K562 (cell line): ENCODE measurements around the gene USP22. TPM values are rescaled to one million over a fixed set of nuclear protein-coding genes. Genes with fewer than 3 reads are reported as not detected.

Experiments
- ATAC-seq: fragments of 200-7000 bp; cut with Tn5 transposase; 3 replicates; pipeline ENCODE4 v1.9.1; 2020; ENCODE audit warnings: moderate library complexity
- BruUV-seq: library from RNA; stranded (reverse); fragments of 400-500 nt; replicated peaks from 2 replicates; lab custom pipeline; 2021; lab: Mats Ljungman, UMichigan
- CTCF ChIA-PET: fragments of 300-600 bp; formaldehyde crosslinking; extraction: SDS; loops from one replicate; lab custom pipeline; 2021; ENCODE audit warnings: low intra/inter-chr PET ratio; lab: Yijun Ruan, JAX
- POLR2A ChIA-PET: fragments of 300-600, 350-650 bp; sonication (Branson Sonifier 250); formaldehyde crosslinking; extraction: SDS; loops from one replicate; lab custom pipeline; 2021; ENCODE audit warnings: antibody characterized with exemption, inconsistent platforms; lab: Yijun Ruan, JAX
- DNase-seq, 4 experiments: peaks; one replicate each; pipeline versions ENCODE4 v3.0.0 to v3.0.0-alpha.2; 2011 to 2018; ENCODE audit warnings: low spot score in 3 of 4, mixed read lengths in 3 of 4; ENCODE audit errors: extremely low read depth in 1 of 4
- FAIRE-seq: peaks from 2 replicates; lab custom pipeline; 2011; peaks lifted over from hg19 to GRCh38; lab: Jason Lieb, UNC
- H2AFZ ChIP-seq: 2 replicates; pipeline ENCODE4 v1.6.0; 2011; ENCODE audit warnings: low read depth, low read length, control low read depth, inconsistent platforms
- H3K27ac ChIP-seq: fragments of 200-600 bp; 3 replicates; pipeline ENCODE4 v1.8.0; 2011; ENCODE audit warnings: low read depth, mild to moderate bottlenecking, control low read depth, inconsistent platforms, low read length, moderate library complexity, mixed read lengths; ENCODE audit errors: extremely low read depth
- H3K27me3 ChIP-seq, 2 experiments: fragments of 300-600 bp in 1 of 2; 2 replicates in 1 of 2; 3 replicates in 1 of 2; pipeline versions ENCODE4 v1.6.0 to v1.8.0; 2011; ENCODE audit warnings: inconsistent platforms in 2 of 2, low read length in 2 of 2, mild to moderate bottlenecking in 1 of 2, mixed read lengths in 1 of 2, moderate library complexity in 1 of 2; ENCODE audit not compliant: control insufficient read depth in 2 of 2, insufficient read depth in 2 of 2
- H3K36me3 ChIP-seq: fragments of 300-600 bp; 3 replicates; pipeline ENCODE4 v1.8.0; 2011; ENCODE audit warnings: mild to moderate bottlenecking, low read length, inconsistent platforms; ENCODE audit not compliant: control insufficient read depth, insufficient read depth
- H3K4me1 ChIP-seq, 2 experiments: fragments of 200-600 bp in 1 of 2; replicated peaks in 1 of 2; 2 replicates in 1 of 2; 3 replicates in 1 of 2; pipeline versions ENCODE4 v1.5.1 to v1.8.0; 2011; ENCODE audit warnings: inconsistent platforms in 2 of 2, low read length in 2 of 2, mild to moderate bottlenecking in 1 of 2, mixed read lengths in 1 of 2, moderate library complexity in 1 of 2; ENCODE audit not compliant: control insufficient read depth in 2 of 2, insufficient read depth in 2 of 2
- H3K4me2 ChIP-seq: 2 replicates; pipeline ENCODE4 v1.6.1; 2011; ENCODE audit warnings: low read length, control low read depth, inconsistent platforms, mixed read lengths; ENCODE audit not compliant: insufficient read depth
- H3K4me3 ChIP-seq: fragments of 200-600 bp; sonication (generic), shearing (Covaris generic); 2 replicates; pipeline ENCODE4 v1.5.1; 2016; ENCODE audit warnings: control low read depth, inconsistent platforms
- H3K79me2 ChIP-seq: fragments of 200-600 bp; 3 replicates; pipeline ENCODE4 v1.8.0; 2011; ENCODE audit warnings: low read length, inconsistent platforms; ENCODE audit not compliant: control insufficient read depth, insufficient read depth
- H3K9ac ChIP-seq, 2 experiments: 2 replicates each; pipeline versions ENCODE4 v1.6.0 to v1.6.1; 2011; ENCODE audit warnings: low read depth in 2 of 2, low read length in 2 of 2, control low read depth in 1 of 2, inconsistent platforms in 1 of 2, mild to moderate bottlenecking in 1 of 2, mixed read lengths in 1 of 2; ENCODE audit not compliant: insufficient read depth in 1 of 2
- H3K9me1 ChIP-seq: one replicate; pipeline ENCODE4 v1.6.0; 2011; ENCODE audit warnings: inconsistent platforms, mild to moderate bottlenecking, low read length, moderate library complexity; ENCODE audit not compliant: control insufficient read depth, insufficient read depth
- H3K9me3 ChIP-seq: replicated peaks from 2 replicates; pipeline ENCODE4 v1.5.1; 2011; ENCODE audit warnings: low read depth, low read length, inconsistent platforms; ENCODE audit not compliant: control insufficient read depth, insufficient read depth
- H4K20me1 ChIP-seq: replicated peaks from 2 replicates; pipeline ENCODE4 v1.6.1; 2011; ENCODE audit warnings: low read length, inconsistent platforms, mixed read lengths; ENCODE audit not compliant: control insufficient read depth, insufficient read depth
- ARID1B ChIP-seq: fragments of 450-650 bp; IDR thresholded peaks from 2 replicates; pipeline ENCODE4 v1.6.1; 2016; ENCODE audit warnings: antibody characterized with exemption, mild to moderate bottlenecking, inconsistent platforms
- ATF1 ChIP-seq, 2 experiments: fragments of 450-650 bp in 1 of 2; IDR thresholded peaks; 2 replicates each; pipeline ENCODE4 v1.6.1; 2016; ENCODE audit warnings: missing compliant biosample characterization in 1 of 2, missing genetic modification characterization in 1 of 2
- ATF2 ChIP-seq: sonication (generic); formaldehyde crosslinking; IDR thresholded peaks from 2 replicates; pipeline ENCODE4 v1.8.1; 2022; ENCODE audit warnings: missing genetic modification reagents
- BCL6 ChIP-seq: fragments of 250-450 bp; sonication (Bioruptor Pico); IDR thresholded peaks from 2 replicates; pipeline ENCODE4 v1.4.0; 2020
- CBFA2T3 ChIP-seq: fragments of 450-650 bp; IDR thresholded peaks from 2 replicates; pipeline ENCODE4 v1.6.1; 2017
- CBX3 ChIP-seq, 2 experiments: IDR thresholded peaks; 1 replicate in 1 of 2; 2 replicates in 1 of 2; pipeline ENCODE4 v1.6.1; 2012; ENCODE audit warnings: inconsistent platforms in 2 of 2, low read length in 2 of 2, borderline replicate concordance in 1 of 2, control low read depth in 1 of 2
- CEBPB ChIP-seq: fragments of 450-650 bp; IDR thresholded peaks from 2 replicates; pipeline ENCODE4 v1.6.1; 2016; ENCODE audit warnings: missing genetic modification characterization, missing compliant biosample characterization
- E2F3 ChIP-seq: fragments of 250-450 bp; sonication (Bioruptor Pico); IDR thresholded peaks from 2 replicates; pipeline ENCODE4 v1.4.0; 2020; ENCODE audit warnings: mild to moderate bottlenecking
- E2F4 ChIP-seq: sonication (generic); formaldehyde crosslinking; IDR thresholded peaks from 2 replicates; pipeline ENCODE4 v1.8.0; 2022; ENCODE audit warnings: mild to moderate bottlenecking, low read depth, missing genetic modification reagents
- EP300 ChIP-seq: IDR thresholded peaks from 2 replicates; pipeline ENCODE4 v1.6.1; 2012; ENCODE audit warnings: low read length, improper control_type of control experiment
- FOXK2 ChIP-seq, 2 experiments: fragments of 450-650 bp; IDR thresholded peaks in 1 of 2; conservative IDR thresholded peaks in 1 of 2; 2 replicates each; pipeline ENCODE4 v1.6.1; 2016; ENCODE audit warnings: low read depth in 2 of 2, mild to moderate bottlenecking in 1 of 2
- IRF9 ChIP-seq: fragments of 450-650 bp; IDR thresholded peaks from 2 replicates; pipeline ENCODE4 v1.6.1; 2016; ENCODE audit warnings: missing biosample characterization, missing genetic modification characterization
- LEF1 ChIP-seq: fragments of 450-650 bp; IDR thresholded peaks from 2 replicates; pipeline ENCODE4 v1.6.1; 2016; ENCODE audit warnings: mild to moderate bottlenecking
- PATZ1 ChIP-seq: fragments of 250-450 bp; sonication (Bioruptor Pico); IDR thresholded peaks from 2 replicates; pipeline ENCODE4 v1.5.0; 2020; ENCODE audit warnings: mild to moderate bottlenecking, borderline replicate concordance
- PML ChIP-seq: IDR thresholded peaks from 2 replicates; pipeline ENCODE4 v1.6.1; 2012; ENCODE audit warnings: low read length, inconsistent platforms
- THRA ChIP-seq: fragments of 450-650 bp; IDR thresholded peaks from 2 replicates; pipeline ENCODE4 v1.6.1; 2017; ENCODE audit warnings: mild to moderate bottlenecking, moderate library complexity
- ZNF324 ChIP-seq: fragments of 250-450 bp; sonication (Bioruptor Pico); IDR thresholded peaks from 2 replicates; pipeline ENCODE4 v1.4.0; 2020; ENCODE audit warnings: mild to moderate bottlenecking
- ZNF699 ChIP-seq: fragments of 250-450 bp; sonication (Bioruptor Pico); IDR thresholded peaks from 2 replicates; pipeline ENCODE4 v1.8.0; 2021; ENCODE audit warnings: mild to moderate bottlenecking, moderate library complexity; ENCODE audit not compliant: insufficient replicate concordance
- WGBS: fragments of 100-300 bp; shearing (Covaris generic); methylation state at CpG from one replicate; pipeline ENCODE4 v1.1.6; 2016; ENCODE audit warnings: low coverage, mixed read lengths; ENCODE audit not compliant: insufficient coverage; ENCODE audit errors: missing lambda C conversion rate; 5-methylcytosine and 5-hydroxymethylcytosine counted together
- in situ Hi-C: fragments of 300-500 bp; cut with MboI; formaldehyde crosslinking; loops from 4 replicates; pipeline ENCODE4 v1.15.0; 2018; ENCODE audit warnings: inconsistent platforms, mixed read lengths
- intact Hi-C: fragments of 100-400 bp; cut with micrococcal nuclease; formaldehyde crosslinking; loops from 2 replicates; pipeline ENCODE4 v1.14.2; 2022
- polyA plus RNA-seq, 8 experiments: library from polyadenylated mRNA; depleted of rRNA in 4 of 8; stranded (reverse) in 5 of 8; unstranded in 3 of 8; fragments of >200 nt; fragmentation: Nextera tagmentation in 2 of 8; fragmentation: Illumina TruSeq in 1 of 8; extraction: Ambion mirVana in 2 of 8; extraction: Trizol in 1 of 8; gene quantifications; 2 replicates each; pipeline versions ENCODE4 v1.2.1 to v1.2.3, GENCODE V29; 2011 to 2014; ENCODE audit warnings: inconsistent platforms in 1 of 8, missing spikeins in 1 of 8
- total RNA-seq, 7 experiments: library from RNA; depleted of rRNA in 6 of 7; stranded (reverse); fragments of >200 nt in 6 of 7; fragmentation: Illumina TruSeq in 2 of 7; extraction: Trizol in 2 of 7; gene quantifications; 2 replicates each; pipeline versions ENCODE4 v1.2.1 to v1.2.3, GENCODE V29; 2011 to 2021; ENCODE audit warnings: low replicate concordance in 1 of 7

Gene USP22
- total and polyA plus RNA-seq, 9 of the 15 experiments (the other 6 are each of a cell fraction or from before 2014, with no cell fraction given) = 6.5 to 113 (median 58.9) TPM

GRCh38 chr17:20979792-20980083, 63.1 kb downstream of the USP22 start:
- no TSS peak for BruUV-seq
- H3K9me3 ChIP-seq = no peaks in the 10 kb centered on the region
- H3K36me3 ChIP-seq = peaks cover 18% of the 10 kb centered on the region; the same call in 2 of the 3 replicates
- DNase-seq (peak in 2 of 4 experiments; percentile 36 to 64), ATAC-seq (peak; percentile 72), FAIRE-seq (peak; percentile 81)
- CTCF ChIA-PET = no interaction called here
- no peak overlapping the region for H3K4me3 ChIP-seq
- H3K79me2 ChIP-seq = no peaks in the 10 kb centered on the region
- no peak overlapping the region for H3K27ac ChIP-seq
- intact Hi-C loops = no loop called here
- no peaks in the 10 kb centered on the region for H4K20me1 ChIP-seq
- H3K4me2 ChIP-seq = no peak overlapping the region; the same call in 1 of the 2 replicates
- H3K4me1 ChIP-seq = peaks cover 0 to 11% of the 10 kb centered on the region in 2 experiments; a peak in 3 of 5 replicates
- no peaks in the 10 kb centered on the region for H3K9me1 ChIP-seq
- no peak overlapping the region for H2AFZ ChIP-seq
- H3K27me3 ChIP-seq = no peaks in the 10 kb centered on the region
- 7% methylated on average over 3 of the region's 3 CpGs for WGBS
- in situ Hi-C loops = no loop called here
- POLR2A ChIA-PET = no interaction called here
- H3K9ac ChIP-seq = no peak overlapping the region
- TF ChIP-seq ATF2 (CRISPR knock-in tag) = no peak
- TF ChIP-seq PML = no peak; the same call in 1 of the 2 replicates
- TF ChIP-seq ATF1 (CRISPR knock-in tag; IDR thresholded peaks at IDR 0.05) = no peak
- no peak for TF ChIP-seq ATF1 (tag; IDR thresholded peaks at IDR 0.05)
- no peak for TF ChIP-seq IRF9 (tag)
- no peak for TF ChIP-seq FOXK2 (conservative IDR thresholded peaks at IDR 0.05 in 1 of 2, IDR thresholded peaks at IDR 0.05 in 1 of 2; ENCODE audit: low read depth in 2 of 2)
- TF ChIP-seq ZNF324 (CRISPR knock-in tag) = no peak
- TF ChIP-seq CBFA2T3 = peak; percentile 81
- no peak for TF ChIP-seq E2F4
- no peak for TF ChIP-seq LEF1
- peak; percentile 88 for TF ChIP-seq ARID1B
- TF ChIP-seq BCL6 (CRISPR knock-in tag) = no peak
- no peak for TF ChIP-seq PATZ1 (CRISPR knock-in tag)
- peak; percentile 32; the same call in 1 of the 2 replicates for TF ChIP-seq EP300
- TF ChIP-seq ZNF699 (CRISPR knock-in tag) = no peak
- TF ChIP-seq CEBPB (tag) = no peak
- no peak for TF ChIP-seq E2F3 (CRISPR knock-in tag)
- no peak for TF ChIP-seq THRA
- no peak for TF ChIP-seq CBX3 (IDR thresholded peaks at IDR 0.05; ENCODE audit: borderline replicate concordance in 1 of 2, low read length in 2 of 2)
